Stimulated activated effector memory CD8-positive, alpha-beta T cell treated with anti-CD3 and anti-CD28 coated beads, Interleukin-12 subunit alpha, Interleukin-12 subunit beta, amount 100 ng/mL, for 72 hours (primary cell): ENCODE data around the gene CDKN2C.
A peak's percentile ranks its signal among the peaks of the same experiment; 100 is the strongest.
"Not testable (repeated sequence)": the region's sequence is repeated elsewhere in the genome, so short reads cannot be mapped to it uniquely, and the experiment has no call there.

Source experiments
- ATAC-seq: fragments of 150-1000 bp; cut with Tn5 transposase; 2 replicates; pipeline ENCODE4 v1.10.0; 2021
- DNase-seq, 2 donors: peaks; one replicate each; pipeline ENCODE4 v3.0.0; 2021 to 2022; ENCODE audit warnings: low spot score in 2 of 2
- H3K27ac Mint-ChIP-seq: one replicate; pipeline ENCODE4 v1.8.0; 2022; ENCODE audit warnings: mild to moderate bottlenecking, mixed read lengths
- H3K36me3 Mint-ChIP-seq: one replicate; pipeline ENCODE4 v1.8.0; 2022; ENCODE audit warnings: mild to moderate bottlenecking, mixed read lengths
- H3K4me1 Mint-ChIP-seq: one replicate; pipeline ENCODE4 v1.8.0; 2022; ENCODE audit warnings: mixed read lengths
- H3K4me3 Mint-ChIP-seq: one replicate; pipeline ENCODE4 v1.8.0; 2022; ENCODE audit warnings: mild to moderate bottlenecking, mixed read lengths
- H3K9me3 Mint-ChIP-seq: one replicate; pipeline ENCODE4 v1.8.0; 2022; ENCODE audit warnings: mixed read lengths

Gene CDKN2C

GRCh38 chr1:50969611-50970508, at the start of gene CDKN2C:
Gene CDKN2C (plus strand): TSS chr1:50970245. CDS start chr1:50970369, 124 bp downstream.
- ATAC-seq (peak; percentile 61), DNase-seq (peak; percentile 32 to 74)
- no peaks in the 10 kb centered on the region for H3K9me3 Mint-ChIP-seq
- peaks cover 18% of the 10 kb centered on the region for H3K4me1 Mint-ChIP-seq
- peaks cover 28% of the 10 kb centered on the region for H3K36me3 Mint-ChIP-seq
- peak within 1 kb of the TSS; percentile 82 for H3K4me3 Mint-ChIP-seq
- peak within 1 kb of the TSS; percentile 94 for H3K27ac Mint-ChIP-seq

GRCh38 chr1:50920409-50920808, 49.6 kb upstream of the CDKN2C start:
- DNase-seq (no peak), ATAC-seq (no peak)
- Mint-ChIP-seq H3K36me3 (no peaks in the 10 kb centered on the region), H3K27ac (no peak overlapping the region), H3K9me3 (peaks cover 7% of the 10 kb centered on the region), H3K4me3 (no peak overlapping the region), H3K4me1 (peaks cover 41% of the 10 kb centered on the region)

- DNase-seq (no peak), ATAC-seq (no peak)
- Mint-ChIP-seq H3K27ac (no peak overlapping the region), H3K4me3 (no peak overlapping the region), H3K9me3 (peaks cover 7% of the 10 kb centered on the region), H3K4me1 (peaks cover 44% of the 10 kb centered on the region), H3K36me3 (no peaks in the 10 kb centered on the region)
Observed at GRCh38 chr1:50921029-50921428, 49.0 kb upstream of the CDKN2C start.

GRCh38 chr1:50923564-50923963, 46.5 kb upstream of the CDKN2C start:
- Mint-ChIP-seq H3K27ac (no peak overlapping the region), H3K4me1 (peaks cover 28% of the 10 kb centered on the region), H3K4me3 (no peak overlapping the region), H3K9me3 (peaks cover 7% of the 10 kb centered on the region), H3K36me3 (no peaks in the 10 kb centered on the region)
- DNase-seq (no peak), ATAC-seq (no peak)

- H3K4me1 Mint-ChIP-seq: peaks cover 29% of the 10 kb centered on the region
- no peak overlapping the region for H3K27ac Mint-ChIP-seq
- ATAC-seq: no peak
- no peaks in the 10 kb centered on the region for H3K9me3 Mint-ChIP-seq
- no peaks in the 10 kb centered on the region for H3K36me3 Mint-ChIP-seq
- no peak overlapping the region for H3K4me3 Mint-ChIP-seq
- DNase-seq: no peak
Observed at GRCh38 chr1:50929376-50929958, 40.6 kb upstream of the CDKN2C start.

- DNase-seq (no peak), ATAC-seq (peak; percentile 61)
- Mint-ChIP-seq H3K4me1 (peaks cover 22% of the 10 kb centered on the region), H3K27ac (no peak overlapping the region), H3K9me3 (no peaks in the 10 kb centered on the region), H3K36me3 (no peaks in the 10 kb centered on the region), H3K4me3 (no peak overlapping the region)
Observed at GRCh38 chr1:50930193-50930592, 39.9 kb upstream of the CDKN2C start.

GRCh38 chr1:50930965-50931737, 38.9 kb upstream of the CDKN2C start:
- no peak for DNase-seq
- Mint-ChIP-seq H3K4me1 (peaks cover 21% of the 10 kb centered on the region), H3K27ac (no peak overlapping the region), H3K9me3 (no peaks in the 10 kb centered on the region), H3K36me3 (no peaks in the 10 kb centered on the region), H3K4me3 (no peak overlapping the region)
- ATAC-seq: no peak

- ATAC-seq, H3K27ac Mint-ChIP-seq, H3K4me3 Mint-ChIP-seq, H3K36me3 Mint-ChIP-seq, DNase-seq, H3K9me3 Mint-ChIP-seq: not testable (repeated sequence)
- H3K4me1 Mint-ChIP-seq: peaks cover 30% of the 10 kb centered on the region
Observed at GRCh38 chr1:50932043-50932442, 38.0 kb upstream of the CDKN2C start.

- not testable (repeated sequence) for H3K36me3 Mint-ChIP-seq, DNase-seq, H3K9me3 Mint-ChIP-seq, H3K4me3 Mint-ChIP-seq, H3K27ac Mint-ChIP-seq, ATAC-seq
- peaks cover 30% of the 10 kb centered on the region for H3K4me1 Mint-ChIP-seq
Observed at GRCh38 chr1:50933770-50934169, 36.3 kb upstream of the CDKN2C start.

- H3K27ac Mint-ChIP-seq: no peak overlapping the region
Observed at GRCh38 chr1:50934838-50935237, 35.2 kb upstream of the CDKN2C start.

GRCh38 chr1:50935276-50935675, 34.8 kb upstream of the CDKN2C start:
- H3K4me3 Mint-ChIP-seq: not testable (repeated sequence)

More at GRCh38 chr1:50934838-50935237, 35.2 kb upstream of the CDKN2C start:
- no peaks in the 10 kb centered on the region for H3K9me3 Mint-ChIP-seq
- peaks cover 25% of the 10 kb centered on the region for H3K4me1 Mint-ChIP-seq
- ATAC-seq (no peak), DNase-seq (no peak)
- H3K4me3 Mint-ChIP-seq: no peak overlapping the region
- H3K36me3 Mint-ChIP-seq: no peaks in the 10 kb centered on the region

GRCh38 chr1:50936321-50936720, 33.7 kb upstream of the CDKN2C start:
- DNase-seq: no peak
- H3K9me3 Mint-ChIP-seq: no peaks in the 10 kb centered on the region
- ATAC-seq: no peak
- H3K4me1 Mint-ChIP-seq: peaks cover 15% of the 10 kb centered on the region
- H3K36me3 Mint-ChIP-seq: no peaks in the 10 kb centered on the region
- no peak overlapping the region for H3K27ac Mint-ChIP-seq
- H3K4me3 Mint-ChIP-seq: no peak overlapping the region

More at GRCh38 chr1:50935276-50935675, 34.8 kb upstream of the CDKN2C start:
- H3K4me1 Mint-ChIP-seq: peaks cover 21% of the 10 kb centered on the region
- not testable (repeated sequence) for DNase-seq, H3K36me3 Mint-ChIP-seq, H3K9me3 Mint-ChIP-seq, H3K27ac Mint-ChIP-seq, ATAC-seq

GRCh38 chr1:50940291-50940690, 29.8 kb upstream of the CDKN2C start:
- Mint-ChIP-seq H3K9me3 (no peaks in the 10 kb centered on the region), H3K36me3 (no peaks in the 10 kb centered on the region), H3K27ac (no peak overlapping the region), H3K4me1 (peaks cover 38% of the 10 kb centered on the region), H3K4me3 (no peak overlapping the region)
- DNase-seq (no peak), ATAC-seq (no peak)

GRCh38 chr1:50942334-50942733, 27.7 kb upstream of the CDKN2C start:
- Mint-ChIP-seq H3K9me3 (no peaks in the 10 kb centered on the region), H3K36me3 (no peaks in the 10 kb centered on the region), H3K4me3 (no peak overlapping the region), H3K4me1 (peaks cover 35% of the 10 kb centered on the region), H3K27ac (no peak overlapping the region)
- ATAC-seq (no peak), DNase-seq (no peak)

GRCh38 chr1:50949286-50949982, 20.6 kb upstream of the CDKN2C start:
- H3K27ac Mint-ChIP-seq: no peak overlapping the region
- H3K36me3 Mint-ChIP-seq: peaks cover 10% of the 10 kb centered on the region
- peaks cover 28% of the 10 kb centered on the region for H3K4me1 Mint-ChIP-seq
- DNase-seq (no peak), ATAC-seq (no peak)
- no peak overlapping the region for H3K4me3 Mint-ChIP-seq
- H3K9me3 Mint-ChIP-seq: no peaks in the 10 kb centered on the region
